Esophagus (tissue), 2 donors: ENCODE data around the gene PSKH1. TPM values are rescaled to one million over a fixed set of nuclear protein-coding genes. Genes with fewer than 3 reads are reported as not detected.

ENCODE experiments used
- H3K27ac ChIP-seq, 2 donors: one replicate each; pipeline ENCODE4 v1.5.1; 2013; ENCODE audit warnings: low read depth in 2 of 2, mild to moderate bottlenecking in 2 of 2, inconsistent platforms in 1 of 2, low read length in 1 of 2, moderate library complexity in 1 of 2
- H3K27me3 ChIP-seq, 2 donors: one replicate each; pipeline ENCODE4 v1.6.1; 2013; ENCODE audit warnings: low read length in 2 of 2, control low read depth in 1 of 2, mild to moderate bottlenecking in 1 of 2; ENCODE audit not compliant: insufficient read depth in 2 of 2, control insufficient read depth in 1 of 2
- H3K36me3 ChIP-seq, 2 donors: one replicate each; pipeline ENCODE4 v1.6.1; 2013; ENCODE audit warnings: low read length in 1 of 2; ENCODE audit not compliant: control insufficient read depth in 2 of 2, insufficient read depth in 2 of 2
- H3K4me1 ChIP-seq, 2 donors: one replicate each; pipeline ENCODE4 v1.6.1; 2013; ENCODE audit warnings: low read length in 1 of 2; ENCODE audit not compliant: control insufficient read depth in 2 of 2, insufficient read depth in 2 of 2
- H3K4me3 ChIP-seq, 2 donors: one replicate each; pipeline ENCODE4 v1.5.1; 2013; ENCODE audit warnings: low read length in 2 of 2, mild to moderate bottlenecking in 2 of 2, low read depth in 1 of 2, moderate library complexity in 1 of 2
- H3K9me3 ChIP-seq, 2 donors: one replicate each; pipeline ENCODE4 v1.6.1; 2013; ENCODE audit warnings: mild to moderate bottlenecking in 2 of 2, low read depth in 1 of 2, low read length in 1 of 2, moderate library complexity in 1 of 2; ENCODE audit not compliant: control insufficient read depth in 2 of 2, insufficient read depth in 1 of 2
- WGBS, 2 donors: extraction: QIAGEN DNeasy Blood & Tissue Kit; methylation state at CpG; one replicate each; pipeline ENCODE4 v1.1.7; 2013; 5-methylcytosine and 5-hydroxymethylcytosine counted together
- polyA plus RNA-seq, 2 donors: library from polyadenylated mRNA; stranded (reverse); fragments of 200-250 nt; gene quantifications; one replicate each; pipeline ENCODE4 v1.2.3, GENCODE V29; 2013
- donor health status: healthy with polysubstance abuse.
- donor health status: Bipolar disorder and iron deficiency.

Gene PSKH1
- polyA plus RNA-seq, 2 donors = 12.5 to 13.7 TPM

GRCh38 chr16:67853670-67854069 is 39.4 kb upstream of the PSKH1 start:
- H3K4me3 ChIP-seq = no peak overlapping the region
- no peaks in the 10 kb centered on the region for H3K9me3 ChIP-seq
- H3K27ac ChIP-seq = no peak overlapping the region
- peaks cover 0 to 2% of the 10 kb centered on the region in 2 donors for H3K36me3 ChIP-seq
- 98 to 99% methylated on average over 3 of the region's 3 CpGs for WGBS, 2 donors
- peaks cover 12 to 18% of the 10 kb centered on the region in 2 donors for H3K4me1 ChIP-seq
- no peaks in the 10 kb centered on the region for H3K27me3 ChIP-seq

GRCh38 chr16:67855789-67856188 is 37.3 kb upstream of the PSKH1 start:
- Histone ChIP-seq H3K9me3 (no peaks in the 10 kb centered on the region), H3K27me3 (no peaks in the 10 kb centered on the region), H3K27ac (no peak overlapping the region), H3K4me1 (peaks cover 11 to 22% of the 10 kb centered on the region in 2 donors), H3K4me3 (no peak overlapping the region), H3K36me3 (peaks cover 0 to 2% of the 10 kb centered on the region in 2 donors)
- WGBS, 2 donors = 72 to 80% methylated on average over 10 of the region's 10 CpGs

- H3K4me3 ChIP-seq = no peak overlapping the region
- H3K27me3 ChIP-seq = no peaks in the 10 kb centered on the region
- WGBS, 2 donors = 88 to 91% methylated on average over 5 of the region's 5 CpGs
- H3K4me1 ChIP-seq = peaks cover 16 to 31% of the 10 kb centered on the region in 2 donors
- peak overlapping the region; percentile 56 to 88 for H3K27ac ChIP-seq
- no peaks in the 10 kb centered on the region for H3K9me3 ChIP-seq
- H3K36me3 ChIP-seq = peaks cover 0 to 4% of the 10 kb centered on the region in 2 donors
Observed at GRCh38 chr16:67856927-67857546, 36.0 kb upstream of the PSKH1 start.

GRCh38 chr16:67857547-67858233 is 35.4 kb upstream of the PSKH1 start:
- Histone ChIP-seq H3K9me3 (no peaks in the 10 kb centered on the region), H3K4me1 (peaks cover 17 to 34% of the 10 kb centered on the region in 2 donors), H3K27me3 (no peaks in the 10 kb centered on the region), H3K36me3 (peaks cover 0 to 4% of the 10 kb centered on the region in 2 donors), H3K27ac (peak overlapping the region; percentile 71 to 88), H3K4me3 (no peak overlapping the region)
- WGBS, 2 donors = 29 to 33% methylated on average over 3 of the region's 3 CpGs

- H3K36me3 ChIP-seq = peaks cover 0 to 4% of the 10 kb centered on the region in 2 donors
Observed at GRCh38 chr16:67858500-67858899, 34.6 kb upstream of the PSKH1 start.

GRCh38 chr16:67860589-67861398 is 32.3 kb upstream of the PSKH1 start:
- 64 to 74% methylated on average over 8 of the region's 8 CpGs for WGBS, 2 donors
- H3K4me1 ChIP-seq = peaks cover 17 to 47% of the 10 kb centered on the region in 2 donors
- peak overlapping the region; percentile 66 to 74 for H3K27ac ChIP-seq

More at GRCh38 chr16:67858500-67858899, 34.6 kb upstream of the PSKH1 start:
- H3K4me3 ChIP-seq = no peak overlapping the region
- WGBS, 2 donors = 75 to 77% methylated on average over 4 of the region's 4 CpGs
- H3K27me3 ChIP-seq = no peaks in the 10 kb centered on the region
- peak overlapping the region; percentile 64 to 71 for H3K27ac ChIP-seq
- no peaks in the 10 kb centered on the region for H3K9me3 ChIP-seq
- peaks cover 20 to 41% of the 10 kb centered on the region in 2 donors for H3K4me1 ChIP-seq

GRCh38 chr16:67861877-67862276 is 31.2 kb upstream of the PSKH1 start:
- peaks cover 10 to 46% of the 10 kb centered on the region in 2 donors for H3K4me1 ChIP-seq
- H3K27ac ChIP-seq = peak overlapping the region; percentile 32 to 56
- H3K36me3 ChIP-seq = peaks cover 0 to 2% of the 10 kb centered on the region in 2 donors
- no peaks in the 10 kb centered on the region for H3K9me3 ChIP-seq
- no peak overlapping the region for H3K4me3 ChIP-seq
- H3K27me3 ChIP-seq = no peaks in the 10 kb centered on the region
- 86 to 91% methylated on average over 6 of the region's 6 CpGs for WGBS, 2 donors

More at GRCh38 chr16:67860589-67861398, 32.3 kb upstream of the PSKH1 start:
- H3K4me3 ChIP-seq = no peak overlapping the region
- H3K36me3 ChIP-seq = peaks cover 0 to 4% of the 10 kb centered on the region in 2 donors
- no peaks in the 10 kb centered on the region for H3K27me3 ChIP-seq
- no peaks in the 10 kb centered on the region for H3K9me3 ChIP-seq

- Histone ChIP-seq H3K4me3 (no peak overlapping the region), H3K4me1 (peaks cover 9 to 36% of the 10 kb centered on the region in 2 donors), H3K27me3 (no peaks in the 10 kb centered on the region), H3K27ac (peak overlapping the region; percentile 45 to 83), H3K9me3 (no peaks in the 10 kb centered on the region), H3K36me3 (peaks cover 0 to 6% of the 10 kb centered on the region in 2 donors)
- WGBS, 2 donors = 64 to 74% methylated on average over 11 of the region's 11 CpGs
Observed at GRCh38 chr16:67862623-67863583, 30.2 kb upstream of the PSKH1 start.
